Measurements from ENCODE around the gene HYAL1. TPM values are rescaled to one million over a fixed set of nuclear protein-coding genes. Genes with fewer than 3 reads are reported as not detected.
A peak's percentile ranks its signal among the peaks of the same experiment; 100 is the strongest.

HYAL1 gene
- total and polyA plus RNA-seq, 8 donors, result 2.1 to 41.3 (median 2.9) TPM

DNA sequence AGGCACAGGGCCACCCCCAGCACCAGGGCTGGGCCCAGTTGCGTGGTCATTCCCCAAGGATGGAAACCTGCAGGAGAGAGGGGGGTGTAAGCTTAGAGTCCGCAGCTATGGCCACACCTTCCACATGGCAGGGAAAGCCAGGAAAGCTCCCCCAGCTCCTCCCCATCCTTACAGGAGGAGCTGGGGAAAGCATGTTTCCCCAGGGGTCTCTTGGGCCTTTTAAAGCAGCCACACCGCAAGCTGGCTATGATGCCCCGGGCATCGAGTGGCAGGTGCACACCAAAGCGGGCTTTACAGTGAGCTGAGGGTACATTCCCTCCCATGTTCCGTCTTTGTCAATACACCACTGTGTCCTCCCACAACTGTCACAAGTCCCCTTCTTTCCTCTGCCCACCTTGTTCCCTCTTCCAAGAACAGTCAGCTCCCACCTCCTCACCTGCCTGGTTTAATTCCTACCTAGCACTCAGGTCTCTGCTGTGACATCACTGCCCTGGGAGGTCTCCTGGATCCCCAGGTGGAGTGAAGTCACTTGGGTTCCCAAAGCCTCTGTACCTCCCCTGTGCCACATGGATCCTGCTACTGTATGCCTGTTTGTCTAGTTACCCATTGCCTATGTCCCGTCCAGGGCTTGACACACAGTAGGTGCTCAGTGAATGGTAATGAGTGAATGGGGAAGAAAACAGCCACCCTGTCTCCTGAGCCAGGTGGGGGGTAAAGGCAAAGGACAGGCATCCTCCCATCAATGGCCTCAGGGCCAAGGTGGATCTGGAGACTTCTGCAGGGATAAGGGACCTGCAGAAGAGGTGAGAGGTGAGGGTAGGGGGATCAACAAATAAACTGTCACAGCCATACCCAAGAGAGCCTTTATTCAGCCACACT is 7.6 kb downstream of the HYAL1 start:
- ATAC-seq, result no peak
- Histone ChIP-seq H3K27me3 (no peaks in the 10 kb centered on the region), H3K27ac (no peak overlapping the region), H3K9me3 (no peaks in the 10 kb centered on the region), H3K4me3 (no peak overlapping the region), H3K4me1 (peaks cover 34 to 48% of the 10 kb centered on the region in 2 donors), H3K36me3 (peaks cover 0 to 5% of the 10 kb centered on the region in 2 donors)
- DNase-seq, result no peak
- intact Hi-C loops (cut with DNase I), result no loop called here
- TF ChIP-seq, protein P1, sequence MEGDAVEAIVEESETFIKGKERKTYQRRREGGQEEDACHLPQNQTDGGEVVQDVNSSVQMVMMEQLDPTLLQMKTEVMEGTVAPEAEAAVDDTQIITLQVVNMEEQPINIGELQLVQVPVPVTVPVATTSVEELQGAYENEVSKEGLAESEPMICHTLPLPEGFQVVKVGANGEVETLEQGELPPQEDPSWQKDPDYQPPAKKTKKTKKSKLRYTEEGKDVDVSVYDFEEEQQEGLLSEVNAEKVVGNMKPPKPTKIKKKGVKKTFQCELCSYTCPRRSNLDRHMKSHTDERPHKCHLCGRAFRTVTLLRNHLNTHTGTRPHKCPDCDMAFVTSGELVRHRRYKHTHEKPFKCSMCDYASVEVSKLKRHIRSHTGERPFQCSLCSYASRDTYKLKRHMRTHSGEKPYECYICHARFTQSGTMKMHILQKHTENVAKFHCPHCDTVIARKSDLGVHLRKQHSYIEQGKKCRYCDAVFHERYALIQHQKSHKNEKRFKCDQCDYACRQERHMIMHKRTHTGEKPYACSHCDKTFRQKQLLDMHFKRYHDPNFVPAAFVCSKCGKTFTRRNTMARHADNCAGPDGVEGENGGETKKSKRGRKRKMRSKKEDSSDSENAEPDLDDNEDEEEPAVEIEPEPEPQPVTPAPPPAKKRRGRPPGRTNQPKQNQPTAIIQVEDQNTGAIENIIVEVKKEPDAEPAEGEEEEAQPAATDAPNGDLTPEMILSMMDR (IDR thresholded peaks at IDR 0.05), result no peak

DNA sequence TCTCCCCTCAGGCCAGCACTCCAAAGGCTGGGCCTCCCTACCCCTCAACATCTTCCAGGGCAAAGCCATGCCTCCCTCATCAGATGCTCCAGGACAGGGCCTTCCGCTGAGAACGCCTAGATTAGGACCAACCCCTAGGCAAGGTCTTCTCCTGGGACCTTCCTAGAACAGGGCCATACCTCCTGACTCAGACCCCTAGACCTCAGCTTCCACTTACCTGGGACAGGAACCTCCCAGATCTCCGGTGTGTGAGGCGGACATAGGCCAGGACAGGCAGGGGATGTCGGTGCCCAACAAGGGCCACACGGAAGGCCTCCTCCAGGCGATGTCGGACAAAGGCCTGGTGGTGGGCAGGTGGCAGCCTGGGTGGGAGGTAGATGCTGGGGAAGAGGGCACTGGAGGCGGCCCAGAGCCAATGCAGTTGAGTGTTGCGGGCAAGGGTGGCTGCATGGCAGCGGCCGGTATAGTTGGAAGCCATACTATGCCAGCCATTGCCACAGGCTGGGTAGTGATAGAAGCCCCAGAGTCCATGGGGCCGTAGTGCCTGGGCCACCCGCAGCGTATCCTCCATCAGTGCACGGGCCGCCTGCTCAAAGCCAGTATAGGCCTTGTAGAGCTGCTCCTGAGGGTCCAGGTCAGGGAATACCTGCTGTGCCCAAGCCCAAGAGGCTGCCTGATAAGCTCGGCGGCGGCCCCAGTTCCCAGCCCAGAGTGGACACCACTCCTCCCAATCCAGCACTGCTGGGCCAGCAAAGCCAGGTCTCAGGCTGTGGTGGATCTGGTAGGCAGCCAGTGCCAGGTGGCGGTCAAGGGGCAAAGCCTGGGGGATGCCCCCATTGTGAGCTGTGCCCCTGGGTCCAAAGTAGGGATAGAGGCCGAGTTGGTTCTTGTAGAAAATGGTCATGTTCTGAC is 8.6 kb downstream of the HYAL1 start:
- Histone ChIP-seq H3K36me3 (peaks cover 0 to 13% of the 10 kb centered on the region in 2 donors), H3K27ac (no peak overlapping the region), H3K4me1 (peaks cover 23 to 37% of the 10 kb centered on the region in 2 donors), H3K9me3 (no peaks in the 10 kb centered on the region), H3K4me3 (no peak overlapping the region), H3K27me3 (no peaks in the 10 kb centered on the region)
- no peak for ATAC-seq
- TF ChIP-seq, protein P1 (IDR thresholded peaks at IDR 0.05), result no peak
- DNase-seq, result no peak
- intact Hi-C loops (cut with DNase I), result no loop called here

DNA sequence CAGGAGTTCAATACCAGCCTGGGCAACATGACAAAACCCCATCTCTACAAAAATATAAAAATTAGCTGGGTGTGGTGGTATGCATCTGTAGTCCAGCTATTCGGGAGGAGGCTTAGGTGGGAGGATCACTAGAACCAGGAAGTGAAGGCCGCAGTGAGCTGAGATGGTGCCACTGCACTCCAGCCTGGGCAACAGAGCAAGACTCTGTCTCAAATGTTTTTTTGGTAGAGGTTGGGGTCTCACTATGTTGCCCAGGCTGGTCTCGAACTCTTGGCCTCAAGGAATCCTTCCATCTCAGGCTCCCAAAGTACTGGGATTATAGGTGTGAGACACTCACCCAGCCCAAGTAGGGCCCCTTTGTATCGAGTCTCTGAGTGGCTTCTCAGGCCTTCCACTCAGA is 9.3 kb downstream of the HYAL1 start:
- intact Hi-C loops (cut with DNase I), result no loop called here
- DNase-seq (no peak), ATAC-seq (no peak)
- Histone ChIP-seq H3K27me3 (no peaks in the 10 kb centered on the region), H3K4me3 (no peak overlapping the region), H3K4me1 (peaks cover 22 to 36% of the 10 kb centered on the region in 2 donors), H3K27ac (no peak overlapping the region), H3K36me3 (peaks cover 0 to 20% of the 10 kb centered on the region in 2 donors), H3K9me3 (no peaks in the 10 kb centered on the region)
- TF ChIP-seq, protein P1 (IDR thresholded peaks at IDR 0.05), result no peak

DNA sequence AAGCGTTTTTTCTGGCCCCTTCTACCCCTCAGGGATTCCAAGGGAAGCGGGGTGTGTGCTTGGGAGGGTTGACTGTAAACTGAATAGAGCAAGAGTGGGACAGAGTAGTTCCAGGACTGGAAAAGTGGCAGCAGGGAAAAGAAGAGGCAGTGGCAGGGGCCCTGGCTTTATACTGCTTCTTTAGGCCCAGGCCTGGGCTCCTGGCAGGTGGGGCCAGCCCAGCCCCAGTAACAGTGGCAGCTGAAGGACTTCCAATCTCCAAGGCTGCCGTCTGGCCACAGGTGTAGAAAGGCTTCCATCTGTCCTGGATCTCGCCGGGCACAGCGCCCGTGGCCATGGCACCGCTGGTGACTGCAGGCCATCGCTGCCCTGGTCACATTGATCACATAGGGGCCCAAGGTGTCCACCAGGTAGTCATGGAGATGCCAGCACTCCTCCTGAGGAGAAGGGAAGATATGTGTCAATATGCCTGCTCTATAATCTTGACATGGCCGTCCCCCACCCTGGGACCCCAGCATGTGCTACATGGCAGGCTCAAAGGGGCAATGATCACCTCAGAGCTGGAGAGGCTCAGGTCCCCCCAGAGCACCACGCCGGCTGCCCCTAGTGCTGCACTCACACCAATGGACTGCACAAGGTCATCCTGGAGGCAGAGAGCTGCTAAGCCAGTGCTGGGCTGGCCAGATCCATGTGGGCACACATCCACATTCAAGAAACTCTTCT is 10.1 kb downstream of the HYAL1 start:
- H3K27me3 ChIP-seq, result no peaks in the 10 kb centered on the region
- peak overlapping the region; percentile 47 to 84 for H3K27ac ChIP-seq
- H3K9me3 ChIP-seq, result no peaks in the 10 kb centered on the region
- peaks cover 16 to 29% of the 10 kb centered on the region in 2 donors for H3K4me1 ChIP-seq
- DNase-seq (no peak), ATAC-seq (no peak)
- intact Hi-C loops (cut with DNase I), result no loop called here
- peaks cover 0 to 28% of the 10 kb centered on the region in 2 donors for H3K36me3 ChIP-seq
- peak overlapping the region in 1 of 2 donors; percentile 94 for H3K4me3 ChIP-seq
- TF ChIP-seq, protein P1 (IDR thresholded peaks at IDR 0.05), result no peak

All from left lung (tissue), 10 donors.